GM21423 (cell line): ENCODE results near the gene GTF3C5.
A peak's percentile ranks its signal among the peaks of the same experiment; 100 is the strongest.
"Not testable (repeated sequence)": the region's sequence is repeated elsewhere in the genome, so short reads cannot be mapped to it uniquely, and the experiment has no call there.

Experiments used
- ATAC-seq: cut with Tn5 transposase; IDR thresholded peaks from one replicate; pipeline ENCODE4 v1.9.1; 2021; ENCODE audit warnings: mild to moderate bottlenecking, moderate library complexity; ENCODE audit not compliant: unreplicated experiment

GTF3C5 gene, protein sequence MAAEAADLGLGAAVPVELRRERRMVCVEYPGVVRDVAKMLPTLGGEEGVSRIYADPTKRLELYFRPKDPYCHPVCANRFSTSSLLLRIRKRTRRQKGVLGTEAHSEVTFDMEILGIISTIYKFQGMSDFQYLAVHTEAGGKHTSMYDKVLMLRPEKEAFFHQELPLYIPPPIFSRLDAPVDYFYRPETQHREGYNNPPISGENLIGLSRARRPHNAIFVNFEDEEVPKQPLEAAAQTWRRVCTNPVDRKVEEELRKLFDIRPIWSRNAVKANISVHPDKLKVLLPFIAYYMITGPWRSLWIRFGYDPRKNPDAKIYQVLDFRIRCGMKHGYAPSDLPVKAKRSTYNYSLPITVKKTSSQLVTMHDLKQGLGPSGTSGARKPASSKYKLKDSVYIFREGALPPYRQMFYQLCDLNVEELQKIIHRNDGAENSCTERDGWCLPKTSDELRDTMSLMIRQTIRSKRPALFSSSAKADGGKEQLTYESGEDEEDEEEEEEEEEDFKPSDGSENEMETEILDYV

DNA sequence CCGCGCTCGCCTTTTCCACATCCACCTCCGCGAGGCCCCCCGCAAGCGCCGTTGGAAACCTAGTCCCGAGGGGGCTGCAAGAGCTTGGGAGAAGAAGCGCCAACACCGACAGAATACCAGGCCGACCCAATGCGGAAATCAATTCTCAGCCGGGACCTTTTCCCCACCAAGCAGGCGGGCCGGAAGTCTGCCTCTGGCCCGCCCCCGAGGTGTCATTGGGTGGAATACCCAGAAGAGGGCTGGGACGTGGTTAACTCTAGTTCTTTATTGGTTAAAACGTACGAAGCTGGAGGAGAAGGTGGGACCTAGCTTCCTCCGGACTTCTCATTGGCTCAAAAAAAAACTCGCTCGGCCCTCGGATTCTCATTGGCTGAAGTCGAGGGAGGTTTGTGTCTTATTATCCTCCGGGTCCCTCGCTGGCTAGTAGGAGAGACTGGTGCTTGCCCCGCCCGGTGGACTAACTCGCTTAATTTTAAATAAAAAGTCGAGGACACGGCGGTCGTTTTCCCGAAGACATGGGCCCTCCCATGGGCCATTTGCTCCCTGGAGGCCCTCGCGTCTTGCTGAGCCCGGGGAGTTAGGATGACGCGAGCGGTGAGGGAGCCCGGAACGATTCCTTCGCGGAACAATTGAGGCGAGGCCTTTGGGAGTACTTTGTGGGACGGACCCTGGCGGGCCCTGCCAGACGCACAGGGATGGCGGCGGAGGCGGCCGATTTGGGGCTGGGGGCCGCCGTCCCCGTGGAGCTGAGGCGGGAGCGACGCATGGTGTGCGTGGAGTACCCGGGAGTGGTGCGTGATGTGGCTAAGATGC is at the start of gene GTF3C5:
Gene GTF3C5, plus strand, starts transcription at position 681 of the 813 bp plus-strand sequence. Its CDS starts 15 bp downstream, at position 696.
- peak; percentile 95 for ATAC-seq

DNA sequence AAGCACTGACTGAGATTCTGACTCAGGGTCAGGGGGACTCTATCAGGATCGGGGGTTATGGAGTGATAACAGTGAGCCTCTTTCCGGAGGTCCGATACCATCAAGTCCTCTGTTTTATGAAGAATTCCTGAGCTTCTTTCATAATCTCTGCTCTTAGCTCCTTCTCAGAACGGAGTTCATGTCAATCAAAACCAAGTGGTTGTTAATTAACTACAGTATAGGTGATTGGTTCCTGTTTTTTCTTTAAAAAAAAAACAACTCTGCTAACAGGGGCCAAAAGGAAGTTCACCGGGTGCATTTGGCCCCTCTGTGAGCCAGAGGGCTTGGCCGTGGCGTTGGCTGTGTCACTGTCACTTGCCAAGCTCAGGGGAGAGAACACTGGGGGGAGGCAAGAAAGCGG is 48.3 kb upstream of the GTF3C5 start:
- ATAC-seq, result peak; percentile 57

DNA sequence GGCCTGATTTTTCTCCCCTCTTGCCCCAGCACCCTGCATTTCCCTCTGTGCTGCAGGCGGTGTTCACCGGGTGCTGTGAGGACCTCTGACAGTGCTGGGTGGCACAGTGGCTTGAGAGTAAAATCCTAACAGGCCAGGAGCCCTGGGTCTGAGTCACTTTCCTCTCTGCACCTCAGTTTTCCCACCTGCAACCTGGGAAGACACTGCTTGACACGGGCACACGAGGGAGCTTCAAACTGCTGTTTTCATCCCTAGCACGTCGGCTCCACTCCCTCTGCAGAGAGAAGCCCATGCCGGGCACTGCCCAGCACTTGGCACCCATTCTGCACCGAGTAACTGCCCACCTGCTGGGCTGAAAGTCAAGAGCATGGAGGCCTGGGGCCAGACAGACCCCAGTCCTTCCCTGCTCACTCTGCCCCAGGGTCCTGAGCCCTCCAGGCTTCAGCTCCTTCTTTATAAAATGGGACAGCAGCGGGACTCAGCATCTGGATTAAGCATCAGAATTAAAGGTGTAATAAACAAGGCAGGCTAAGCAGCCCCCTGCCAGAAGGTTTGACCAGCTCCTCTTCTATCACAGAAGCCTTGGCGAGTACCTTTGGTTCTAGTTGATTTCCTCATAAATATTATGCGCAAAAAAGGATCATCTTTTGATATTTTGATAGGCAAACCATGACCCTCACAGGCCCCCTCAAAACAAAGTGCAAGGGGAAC is 47.2 kb upstream of the GTF3C5 start:
- no peak for ATAC-seq

DNA sequence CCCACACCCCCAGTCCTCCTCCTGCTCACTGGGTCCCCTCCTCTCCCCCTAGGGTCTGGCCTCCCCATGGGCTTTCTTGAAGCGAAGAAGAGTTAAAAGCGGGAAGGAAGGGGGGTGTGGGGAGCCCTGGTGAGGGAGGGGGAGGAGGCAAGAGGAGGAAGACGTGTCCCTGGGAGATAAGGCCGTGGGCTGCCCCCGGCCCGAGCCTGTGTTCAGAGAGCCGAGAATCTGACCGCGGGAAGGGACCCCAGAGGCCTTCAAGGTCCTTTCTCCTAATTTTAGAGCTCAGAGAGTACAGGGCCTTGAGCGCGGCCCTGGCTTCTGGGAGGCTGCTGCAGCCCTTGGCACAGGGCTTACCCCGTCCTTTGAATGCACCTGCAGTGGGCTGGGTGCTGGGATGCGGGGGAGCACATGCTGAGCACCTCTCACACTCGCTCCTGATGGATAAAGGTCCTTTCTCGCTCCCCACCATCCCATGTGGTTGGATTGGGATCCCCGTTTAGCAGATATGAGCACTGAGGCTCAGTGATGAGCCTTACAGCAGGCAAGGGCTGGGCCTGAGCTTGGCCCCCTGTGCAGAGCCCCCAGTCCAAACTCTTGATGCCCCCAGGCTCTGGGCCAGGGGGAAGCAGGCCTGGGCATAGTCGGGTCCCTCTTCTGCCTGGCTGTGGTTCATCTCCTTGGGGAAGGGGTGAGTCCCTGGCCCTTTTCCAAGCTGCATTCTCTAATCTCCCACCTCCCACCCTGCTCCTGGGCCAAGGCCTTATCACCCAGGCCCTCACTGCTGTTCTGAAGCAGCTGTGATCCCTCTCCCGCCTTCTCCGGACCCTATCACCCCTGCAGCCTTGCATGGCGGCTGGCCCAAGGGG is 46.4 kb upstream of the GTF3C5 start:
- ATAC-seq, result no peak

DNA sequence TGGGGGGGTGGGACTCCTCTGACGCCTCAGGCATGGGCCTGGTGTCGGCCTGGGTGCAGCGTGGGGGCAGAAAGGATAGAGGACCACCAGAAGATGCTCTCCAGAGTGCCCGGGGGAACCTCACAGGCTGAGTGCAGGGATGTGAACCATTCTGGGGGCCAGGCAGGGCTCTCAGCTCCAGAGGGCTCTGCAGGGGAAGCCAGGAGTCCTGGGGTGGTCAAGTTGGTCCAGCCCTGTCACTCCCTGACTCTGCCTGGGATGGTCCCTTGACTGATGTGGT is 45.8 kb upstream of the GTF3C5 start:
- no peak for ATAC-seq

DNA sequence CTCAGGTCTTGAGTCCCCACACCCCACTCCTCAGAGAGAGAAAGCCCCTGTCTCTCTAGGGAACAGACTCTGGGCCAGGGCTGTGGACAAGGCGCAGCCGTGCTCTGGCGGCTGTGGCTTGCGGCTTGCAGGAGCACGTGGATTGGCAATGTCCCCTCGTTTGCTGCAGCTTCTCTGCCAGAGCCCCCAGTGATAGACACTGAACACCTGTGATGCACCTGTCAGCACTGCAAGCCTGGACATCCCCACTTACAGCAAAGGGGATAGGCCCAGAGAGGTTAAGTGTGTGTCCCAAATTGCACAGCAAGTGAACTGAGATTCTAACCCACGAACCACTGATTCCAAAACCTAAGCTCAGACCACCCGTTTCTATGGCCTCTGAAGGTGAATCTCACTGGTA is 45.3 kb upstream of the GTF3C5 start:
- no peak for ATAC-seq

DNA sequence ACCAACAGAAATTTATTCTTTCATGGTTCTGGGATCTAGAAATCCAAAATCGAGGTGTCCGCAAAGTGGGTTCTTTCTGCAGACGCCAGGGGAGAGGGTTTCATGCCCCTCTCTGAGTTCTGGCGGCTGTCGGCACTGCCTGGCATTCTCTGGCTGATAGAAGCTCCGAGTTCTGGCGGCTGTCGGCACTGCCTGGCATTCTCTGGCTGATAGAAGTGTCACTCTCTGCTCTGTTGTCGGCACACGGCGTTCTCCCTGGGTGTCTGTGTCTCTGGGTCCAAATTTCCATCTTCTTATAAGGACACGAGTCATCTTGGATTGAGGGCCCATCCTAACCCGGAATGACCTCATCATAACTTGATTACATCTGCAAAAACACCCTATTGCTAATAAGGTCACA is 44.7 kb upstream of the GTF3C5 start:
- ATAC-seq, result no peak

DNA sequence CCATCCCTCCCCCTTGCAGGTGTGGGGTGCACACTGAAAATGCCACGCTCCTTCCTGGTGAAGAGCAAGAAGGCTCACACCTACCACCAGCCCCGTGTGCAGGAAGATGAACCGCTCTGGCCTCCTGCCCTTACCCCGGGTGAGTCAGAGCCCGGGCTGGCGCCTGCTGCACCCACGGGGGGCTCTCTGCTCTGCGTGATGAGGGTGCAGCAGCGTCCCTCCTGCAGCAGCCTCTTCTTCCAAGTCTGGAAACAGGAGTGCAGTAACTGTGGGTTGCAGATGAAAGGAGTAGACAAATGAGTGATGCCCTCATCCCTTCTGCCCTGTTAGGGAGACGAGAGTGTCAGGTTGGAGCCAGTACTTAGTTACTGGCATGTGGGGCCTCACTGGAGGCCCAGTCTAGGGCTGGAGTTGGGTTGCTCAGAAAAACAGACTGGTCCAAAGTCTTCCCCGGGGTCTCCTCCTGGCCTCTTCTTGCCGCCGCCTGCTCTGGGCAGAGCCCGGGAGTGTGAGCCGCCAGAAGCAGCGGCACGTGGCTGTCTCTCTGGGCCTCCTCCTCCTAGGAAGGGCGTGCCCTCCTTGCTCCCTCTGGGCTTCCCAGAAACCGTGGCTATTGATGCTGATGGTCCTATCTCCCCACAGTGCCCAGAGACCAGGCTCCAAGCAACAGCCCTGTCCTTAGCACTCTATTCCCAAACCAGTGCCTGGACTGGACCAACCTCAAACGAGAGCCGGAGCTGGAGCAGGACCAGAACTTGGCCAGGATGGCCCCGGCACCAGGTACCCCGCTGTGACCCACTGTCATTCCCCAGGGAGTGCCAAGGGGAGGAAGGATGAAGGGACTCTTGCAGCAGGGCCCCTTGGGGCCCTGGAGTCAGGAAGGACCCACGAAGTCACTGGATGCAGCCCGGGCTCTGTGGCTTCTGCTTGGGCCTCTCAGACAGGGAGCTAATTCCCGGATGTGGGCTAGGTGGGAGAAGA is 43.9 kb upstream of the GTF3C5 start:
- no peak for ATAC-seq

DNA sequence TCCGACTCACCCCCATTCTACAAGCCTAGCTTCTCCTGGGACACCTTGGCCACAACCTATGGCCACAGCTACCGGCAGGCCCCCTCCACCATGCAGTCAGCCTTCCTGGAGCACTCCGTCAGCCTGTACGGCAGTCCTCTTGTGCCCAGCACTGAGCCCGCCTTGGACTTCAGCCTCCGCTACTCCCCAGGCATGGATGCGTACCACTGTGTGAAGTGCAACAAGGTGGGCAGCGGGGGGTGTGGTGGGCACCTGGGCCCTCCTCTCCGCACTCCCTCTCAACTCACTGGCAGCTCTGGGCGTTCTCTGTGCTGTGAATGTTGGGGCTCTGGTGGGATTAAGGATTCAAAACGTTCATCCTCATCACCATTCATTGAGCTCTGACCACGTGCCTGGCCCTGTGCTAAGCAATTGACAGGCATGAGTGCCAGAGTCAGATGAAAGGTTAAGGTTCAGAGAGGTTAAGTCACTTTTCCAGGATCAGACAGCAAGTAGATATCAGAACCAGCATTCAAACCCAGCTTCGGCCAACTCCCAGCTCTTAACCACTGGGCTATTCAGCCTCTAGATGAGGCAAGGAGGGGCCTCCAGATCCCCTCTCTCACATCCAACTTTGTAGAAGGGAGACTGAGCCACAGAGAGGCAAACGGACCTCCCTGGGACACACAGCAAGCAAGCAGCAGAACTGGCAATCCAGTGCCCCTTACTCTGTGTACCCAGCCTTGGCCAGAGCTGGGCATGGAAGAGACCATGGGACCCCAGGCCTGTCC is 42.4 kb upstream of the GTF3C5 start:
- no peak for ATAC-seq

DNA sequence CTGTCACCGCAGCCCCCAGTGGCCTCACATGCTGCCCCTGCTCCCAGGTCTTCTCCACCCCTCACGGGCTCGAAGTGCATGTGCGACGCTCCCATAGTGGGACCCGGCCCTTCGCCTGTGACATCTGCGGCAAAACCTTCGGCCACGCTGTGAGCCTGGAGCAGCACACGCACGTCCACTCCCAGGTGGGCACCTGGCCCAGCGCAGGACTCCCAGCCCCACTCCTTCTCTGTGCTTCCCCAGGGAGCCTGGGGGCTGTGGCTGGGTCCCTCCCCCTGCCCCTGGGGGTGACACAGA is 41.8 kb upstream of the GTF3C5 start:
- ATAC-seq, result no peak

DNA sequence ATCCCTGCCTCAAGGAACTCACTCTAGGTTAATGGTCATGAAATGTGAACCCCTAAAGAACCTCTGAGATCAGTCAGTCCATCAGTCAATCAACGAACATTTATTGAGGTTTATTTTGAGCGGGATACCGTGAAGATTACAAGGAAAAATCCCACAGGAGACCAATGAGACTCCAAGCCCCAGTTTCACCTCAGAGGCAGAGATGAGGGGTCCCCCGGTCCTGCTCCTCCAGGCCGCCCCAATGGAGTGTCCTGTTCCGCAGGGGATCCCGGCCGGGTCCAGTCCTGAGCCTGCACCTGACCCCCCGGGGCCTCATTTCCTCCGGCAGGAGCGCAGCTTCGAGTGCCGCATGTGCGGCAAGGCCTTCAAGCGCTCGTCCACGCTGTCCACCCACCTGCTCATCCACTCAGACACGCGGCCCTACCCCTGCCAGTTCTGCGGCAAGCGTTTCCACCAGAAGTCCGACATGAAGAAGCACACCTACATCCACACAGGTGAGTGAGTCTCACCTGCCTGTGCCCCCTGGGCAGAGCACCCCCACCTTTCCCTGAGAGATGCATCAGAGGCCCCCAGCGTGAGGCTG is 41.3 kb upstream of the GTF3C5 start:
- ATAC-seq, result no peak

DNA sequence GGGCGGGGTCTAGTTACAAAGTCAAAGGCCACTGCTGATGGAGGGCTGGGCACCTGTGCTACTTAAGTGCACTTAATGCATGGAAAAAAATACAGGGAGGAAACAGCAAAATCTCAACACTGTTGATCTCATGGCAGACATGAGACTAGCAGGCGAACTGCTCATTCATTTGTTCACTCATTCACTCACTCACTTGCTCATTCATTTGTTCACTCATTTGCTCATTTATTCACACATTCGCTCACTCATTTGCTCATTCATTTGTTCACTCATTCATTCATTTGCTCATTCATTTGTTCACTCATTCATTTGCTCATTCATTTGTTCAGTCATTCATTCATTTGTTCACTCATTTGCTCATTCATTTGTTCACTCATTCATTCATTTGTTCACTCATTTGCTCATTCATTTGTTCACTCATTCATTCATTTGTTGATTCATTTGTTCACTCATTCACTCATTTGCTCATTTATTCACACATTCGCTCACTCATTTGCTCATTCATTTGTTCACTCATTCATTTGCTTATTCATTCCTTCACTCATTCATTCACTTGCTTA is 40.7 kb upstream of the GTF3C5 start:
- ATAC-seq, result not testable (repeated sequence)

DNA sequence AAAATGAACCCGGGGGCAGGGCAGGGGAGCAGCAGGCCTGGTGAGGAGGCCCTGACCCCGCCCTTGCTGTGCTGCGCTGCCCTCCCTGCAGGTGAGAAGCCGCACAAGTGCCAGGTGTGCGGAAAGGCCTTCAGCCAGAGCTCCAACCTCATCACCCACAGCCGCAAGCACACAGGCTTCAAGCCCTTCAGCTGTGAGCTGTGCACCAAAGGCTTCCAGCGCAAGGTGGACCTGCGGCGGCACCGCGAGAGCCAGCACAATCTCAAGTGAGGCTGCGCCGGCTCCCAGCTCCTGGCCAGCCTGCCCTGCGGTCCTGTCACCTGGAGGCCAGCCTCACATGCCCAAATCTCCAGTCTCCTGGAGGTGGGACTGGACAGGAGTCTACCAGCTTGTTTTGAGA is 40.0 kb upstream of the GTF3C5 start:
- ATAC-seq, result no peak

DNA sequence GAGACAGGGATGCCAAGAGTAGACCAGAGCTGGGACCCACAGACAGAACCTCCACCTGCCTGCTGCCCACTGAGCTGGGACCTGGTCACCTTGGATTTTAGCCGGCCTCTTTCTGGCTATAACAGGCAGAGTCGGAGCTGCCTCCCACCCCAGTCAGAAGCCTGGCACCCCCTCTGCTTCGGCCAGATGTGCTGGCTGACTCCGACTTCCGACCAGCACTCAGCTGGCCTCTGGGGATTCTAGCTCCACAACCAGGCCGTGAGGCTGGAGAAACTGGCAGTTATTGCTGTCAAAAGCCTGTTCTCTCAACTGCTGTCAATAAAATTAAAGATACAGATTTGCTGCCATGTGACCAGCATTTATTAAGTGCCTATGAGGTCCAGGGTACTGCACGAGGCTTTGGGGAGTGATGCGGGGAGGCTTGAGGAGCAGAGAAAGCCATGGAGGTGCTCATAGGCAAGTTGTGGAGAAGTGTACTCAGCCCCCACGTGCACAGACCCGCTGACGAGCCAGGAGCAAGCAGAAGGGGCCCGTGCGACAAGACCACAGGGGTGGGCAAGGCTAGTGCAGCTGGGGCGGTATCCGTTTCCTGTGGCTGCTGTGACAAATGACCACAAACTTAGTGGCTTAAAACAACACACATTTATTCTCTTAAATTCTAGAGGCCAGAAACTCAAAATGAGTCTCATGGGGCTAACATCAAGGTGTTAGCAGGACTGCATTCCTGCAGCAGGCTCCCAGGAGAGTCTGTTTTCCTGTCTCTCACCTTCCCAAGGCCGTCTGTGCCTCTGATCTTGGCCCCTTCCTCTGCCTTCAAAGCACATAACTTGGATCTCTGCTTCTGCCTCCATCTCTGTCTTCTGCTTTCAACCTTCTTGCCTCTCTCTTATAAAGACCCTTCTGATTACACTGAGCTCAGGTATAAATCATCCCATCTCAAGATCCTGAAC is 39.2 kb upstream of the GTF3C5 start:
- ATAC-seq, result no peak

DNA sequence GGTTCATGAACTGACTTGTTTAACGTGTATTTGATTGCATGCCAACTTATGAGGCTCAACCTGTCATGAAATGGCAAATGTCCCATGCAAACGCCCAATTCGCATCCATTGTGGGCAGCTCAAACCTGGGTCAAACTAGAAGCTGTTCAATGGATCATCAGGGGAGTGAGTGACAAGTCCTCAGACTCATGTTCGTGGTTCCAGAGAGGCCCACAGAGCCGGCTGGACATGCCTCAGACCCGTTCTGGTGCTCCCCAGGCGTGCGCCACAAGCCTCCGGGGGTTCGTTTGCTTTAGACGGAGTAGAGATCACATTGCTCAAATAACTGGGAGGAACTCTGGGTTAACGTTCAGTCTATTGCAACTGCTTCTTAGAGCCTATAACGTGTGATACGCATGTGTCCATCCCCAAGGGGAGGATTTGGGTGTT is 37.3 kb upstream of the GTF3C5 start:
- no peak for ATAC-seq

DNA sequence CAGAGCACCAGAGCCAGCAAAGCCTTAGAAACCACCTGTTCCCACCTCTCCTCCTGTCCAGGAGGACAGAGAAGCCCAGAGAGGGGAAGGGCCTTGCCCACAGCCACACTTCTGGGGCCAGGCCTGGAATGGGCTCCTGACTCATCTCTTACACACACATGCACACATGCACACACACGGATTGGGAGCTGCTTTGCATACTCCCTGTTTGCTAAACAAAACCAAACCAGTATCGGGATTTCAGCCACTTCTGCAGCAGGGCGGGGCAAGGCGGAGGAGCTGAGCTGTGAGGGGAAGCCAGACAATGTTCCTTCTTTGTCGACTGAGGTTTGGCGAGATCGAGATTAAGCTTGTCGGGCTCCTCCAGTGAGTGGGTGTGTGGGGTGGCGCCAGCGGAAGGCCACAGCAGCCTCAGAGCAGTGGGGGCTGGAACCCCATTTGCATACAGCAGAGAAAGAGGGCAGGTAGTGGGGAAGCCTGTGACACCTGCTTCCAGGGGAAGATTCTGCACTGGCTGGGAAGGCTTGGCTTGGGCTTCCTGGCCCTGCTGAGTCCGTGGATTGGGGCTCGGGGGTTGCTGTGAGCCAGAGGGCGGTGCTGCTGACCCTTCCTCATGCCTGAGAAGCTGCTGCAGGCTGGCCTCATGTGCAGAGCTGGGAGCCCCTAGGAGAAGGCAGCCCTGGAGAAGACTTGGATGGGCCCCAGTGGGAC is 36.2 kb upstream of the GTF3C5 start:
- ATAC-seq, result peak; percentile 51

DNA sequence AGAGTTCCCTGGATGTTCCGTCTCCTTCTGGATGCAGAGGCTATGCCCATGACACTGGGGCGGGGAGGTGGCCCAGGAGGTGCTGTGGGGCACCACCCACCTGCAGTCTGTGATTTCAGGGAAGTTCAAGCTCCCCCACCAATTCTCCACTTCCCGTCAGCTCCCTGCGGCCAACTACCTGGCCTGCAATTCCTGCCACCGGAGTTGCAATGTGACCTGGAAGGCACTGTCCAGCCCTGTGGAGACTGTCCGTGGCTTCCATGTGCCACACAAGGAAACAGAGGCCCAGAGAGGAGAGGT is 35.7 kb upstream of the GTF3C5 start:
- ATAC-seq, result no peak
